HG02763 (cell line): Measurements from ENCODE around the gene HDHD5.
"Not testable (repeated sequence)": the region's sequence is repeated elsewhere in the genome, so short reads cannot be mapped to it uniquely, and the experiment has no call there.

Experiments
- ATAC-seq: cut with Tn5 transposase; IDR thresholded peaks from one replicate; pipeline ENCODE4 v1.9.1; 2021; ENCODE audit warnings: mild to moderate bottlenecking, moderate library complexity; ENCODE audit not compliant: unreplicated experiment

HDHD5 gene

GRCh38 chr22:17157714-17158113 lies 1.4 kb downstream of the HDHD5 start:
- ATAC-seq, result no peak

- ATAC-seq, result no peak
These were observed 3.1 kb downstream of the HDHD5 start for GRCh38 chr22:17155941-17156340.

GRCh38 chr22:17152971-17153370 lies 6.1 kb downstream of the HDHD5 start:
- no peak for ATAC-seq

GRCh38 chr22:17152340-17152739 lies 6.7 kb downstream of the HDHD5 start:
- ATAC-seq, result no peak

GRCh38 chr22:17149076-17149815 lies 9.8 kb downstream of the HDHD5 start:
- no peak for ATAC-seq

DNA sequence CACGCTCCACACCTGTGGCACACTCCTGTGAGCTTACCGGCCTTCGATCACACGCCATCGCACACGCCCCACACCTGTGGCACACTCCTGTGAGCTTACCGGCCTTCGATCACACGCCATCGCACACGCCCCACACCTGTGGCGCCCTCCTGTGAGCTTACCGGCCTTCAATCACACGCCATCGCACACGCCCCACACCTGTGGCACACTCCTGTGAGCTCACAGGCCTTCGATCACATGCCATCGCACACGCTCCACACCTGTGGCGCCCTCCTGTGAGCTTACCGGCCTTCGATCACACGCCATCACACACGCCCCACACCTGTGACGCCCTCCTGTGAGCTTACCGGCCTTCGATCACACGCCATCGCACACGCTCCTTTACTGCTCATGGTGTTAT lies 11.6 kb downstream of the HDHD5 start:
- ATAC-seq, result not testable (repeated sequence)

GRCh38 chr22:17145021-17145680 lies 13.9 kb downstream of the HDHD5 start:
- ATAC-seq, result no peak

GRCh38 chr22:17143826-17144225 lies 15.3 kb downstream of the HDHD5 start:
- no peak for ATAC-seq

DNA sequence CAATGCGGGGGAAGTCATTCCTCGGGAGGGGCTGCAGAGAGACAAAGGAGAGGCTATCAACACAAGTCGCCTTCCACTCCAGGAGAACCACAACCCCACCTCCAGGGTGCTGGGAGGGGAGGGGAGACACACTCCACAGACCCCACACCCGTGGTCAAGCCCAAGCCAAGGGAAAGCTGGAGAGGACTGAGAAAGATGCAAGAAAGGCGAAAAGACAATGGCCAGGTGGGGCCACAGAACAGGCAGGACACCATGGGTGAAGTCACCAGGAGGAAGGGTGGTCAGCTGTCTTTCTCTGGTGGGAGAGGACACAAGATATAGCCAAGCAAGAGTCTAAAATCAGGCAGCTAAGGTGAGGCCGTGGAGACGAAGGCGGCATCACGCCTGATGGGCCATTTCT lies 16.0 kb downstream of the HDHD5 start:
- no peak for ATAC-seq

- ATAC-seq, result no peak
These were observed 18.0 kb downstream of the HDHD5 start for GRCh38 chr22:17140826-17141766.

- no peak for ATAC-seq
These were observed 19.1 kb downstream of the HDHD5 start for GRCh38 chr22:17140022-17140421.

DNA sequence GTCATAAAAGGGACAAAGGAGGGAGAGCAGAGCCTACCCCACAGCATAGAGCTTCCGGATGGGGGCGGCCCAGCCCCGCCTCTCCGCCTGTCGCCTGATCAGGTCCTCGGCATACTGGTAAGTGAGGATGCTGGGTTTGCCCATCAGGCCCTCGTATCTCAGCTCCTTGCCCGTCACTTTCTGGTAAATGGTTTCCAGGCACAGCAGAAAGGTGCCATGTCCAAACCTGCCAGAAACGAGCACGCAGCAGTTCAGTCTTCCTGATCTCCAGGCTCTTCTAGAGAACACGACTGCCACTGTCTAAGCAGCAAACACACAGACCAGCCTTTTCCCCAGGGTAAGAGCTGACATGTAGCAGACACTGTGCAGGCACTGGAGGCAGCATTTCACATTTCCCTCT lies 20.6 kb downstream of the HDHD5 start:
- ATAC-seq, result no peak

DNA sequence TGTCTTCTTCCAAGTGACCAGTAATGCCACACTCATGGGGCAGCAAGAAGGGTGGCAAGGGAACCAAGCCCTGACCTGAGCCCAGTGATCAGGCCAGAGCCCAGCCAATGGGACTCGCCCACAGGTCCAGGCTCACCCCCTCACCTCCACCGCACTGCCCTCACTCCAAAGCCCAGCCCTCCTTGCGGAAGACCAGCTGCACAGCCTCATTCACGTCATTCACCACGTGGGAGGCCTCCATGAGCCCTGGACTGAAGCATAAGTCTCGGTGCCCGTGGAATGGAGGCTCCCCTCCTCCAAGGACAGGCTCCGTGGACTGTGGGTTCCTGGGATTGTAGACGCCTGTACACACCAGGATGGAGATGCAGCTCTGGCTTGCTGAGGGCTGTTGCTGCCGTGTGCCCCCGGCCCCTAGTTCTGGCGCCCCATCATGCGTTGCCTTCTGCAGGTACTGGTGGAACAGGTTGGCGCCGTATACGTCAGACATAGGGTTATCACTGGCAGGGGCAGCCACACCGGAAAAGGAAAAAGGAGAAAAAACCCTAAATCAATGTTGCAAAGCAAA lies 21.1 kb downstream of the HDHD5 start:
- ATAC-seq, result no peak

DNA sequence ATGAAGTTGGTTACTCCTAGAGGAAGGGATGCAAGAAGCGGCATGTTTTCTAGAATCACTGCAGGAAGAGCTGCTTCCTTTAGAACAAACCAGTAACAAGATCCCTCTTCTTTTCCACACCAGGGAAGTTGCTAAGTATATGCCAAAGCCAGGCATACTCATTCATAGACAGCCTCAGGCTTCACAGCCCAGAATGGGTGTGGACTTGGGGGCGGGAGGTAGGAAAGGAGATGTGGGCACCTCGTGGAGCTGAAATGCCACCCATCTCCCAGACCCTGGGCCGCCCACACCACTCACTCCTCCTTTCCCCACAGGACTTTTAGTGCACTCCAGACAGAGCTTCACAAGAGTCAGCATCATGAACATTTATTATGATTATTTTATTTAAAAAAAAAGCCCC lies 21.9 kb downstream of the HDHD5 start:
- ATAC-seq, result no peak

- ATAC-seq, result no peak
These were observed 23.8 kb downstream of the HDHD5 start for GRCh38 chr22:17135153-17135760.

- ATAC-seq, result no peak
These were observed 25.9 kb downstream of the HDHD5 start for GRCh38 chr22:17133137-17133536.

GRCh38 chr22:17132112-17132511 lies 27.0 kb downstream of the HDHD5 start:
- no peak for ATAC-seq

DNA sequence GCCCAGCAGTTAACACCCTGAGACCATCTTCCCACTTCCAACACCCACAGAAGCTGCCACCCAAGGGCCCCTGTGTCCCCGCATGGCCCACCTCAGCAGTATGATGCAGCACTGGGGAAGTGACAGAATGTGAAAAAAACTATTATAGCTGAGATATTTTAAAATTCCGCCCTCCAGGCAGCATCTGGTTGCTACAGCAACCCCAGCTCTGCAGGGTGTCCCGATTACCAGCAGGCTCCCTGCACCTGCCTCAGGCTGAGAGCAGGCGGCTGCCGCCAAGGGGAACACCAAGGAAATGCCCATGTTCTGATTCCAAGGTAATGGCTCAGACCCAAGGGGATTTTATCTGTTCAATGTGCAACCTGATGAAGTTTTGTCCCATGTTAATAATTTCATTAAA lies 27.4 kb downstream of the HDHD5 start:
- no peak for ATAC-seq

- no peak for ATAC-seq
These were observed 28.9 kb downstream of the HDHD5 start for GRCh38 chr22:17130199-17130598.

DNA sequence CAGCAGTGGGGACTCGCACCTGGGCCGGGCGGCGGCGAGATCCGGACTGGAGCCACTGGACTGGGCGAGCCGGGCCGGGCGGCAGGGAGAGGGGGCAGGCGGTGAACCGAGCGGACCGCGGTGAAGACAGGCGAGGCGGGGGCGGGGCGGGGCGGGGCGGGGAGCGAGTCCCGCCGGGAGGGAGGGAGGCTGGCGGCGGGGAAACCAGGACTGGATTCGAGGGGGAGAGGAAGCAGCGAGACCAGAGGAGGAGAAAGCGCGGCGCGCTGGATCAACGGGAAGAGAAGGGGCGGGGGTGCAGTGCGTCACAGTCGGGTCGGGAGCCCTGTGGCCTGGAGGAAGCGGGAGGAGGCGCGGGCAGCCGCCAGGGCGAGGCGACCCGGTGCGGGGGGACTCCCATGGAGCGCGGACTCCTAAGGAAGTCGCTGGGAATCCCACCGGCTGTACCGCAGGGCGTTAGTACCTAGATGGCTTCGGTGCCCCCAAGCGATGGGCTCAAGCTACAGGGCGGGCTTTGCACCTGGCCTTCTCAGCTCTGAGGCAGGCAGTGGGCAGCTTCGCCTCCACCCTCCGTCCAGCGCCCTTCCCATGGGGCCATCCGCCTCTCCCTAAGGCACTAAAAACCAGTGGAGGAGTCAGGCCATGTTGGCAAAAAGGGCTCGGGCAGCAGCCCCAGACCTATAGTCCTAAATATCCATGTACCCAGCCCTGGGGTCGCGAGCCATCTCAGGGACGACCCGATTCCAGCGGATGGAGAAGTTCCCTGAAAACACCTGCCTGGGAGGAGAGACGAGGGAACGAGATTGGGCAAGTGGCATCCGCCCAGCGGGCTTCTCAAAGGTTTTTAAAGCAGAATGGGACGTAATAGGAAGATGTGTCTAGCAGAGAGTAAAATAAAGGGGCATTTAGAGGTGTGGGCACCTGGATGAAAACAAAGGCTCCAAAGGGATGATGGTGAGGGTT lies 37.6 kb downstream of the HDHD5 start, which contains the start of gene TMEM121B:
TSS of gene TMEM121B (minus strand) at position 128 of the 963 bp plus-strand sequence. CDS start 233 bp downstream, outside the sequence.
- no peak for ATAC-seq
